H1 (cell line): ENCODE measurements around the gene TARS2. TPM values are rescaled to one million over a fixed set of nuclear protein-coding genes. Genes with fewer than 3 reads are reported as not detected.

Experiments used
- ATF2 ChIP-seq: IDR thresholded peaks from 2 replicates; pipeline ENCODE4 v1.6.1; 2012; ENCODE audit warnings: low read length, inconsistent platforms
- BACH1 ChIP-seq: IDR thresholded peaks from 2 replicates; pipeline ENCODE4 v1.6.1; 2012; ENCODE audit warnings: low read length, improper control_type of control experiment
- BCL11A ChIP-seq, 2 experiments: IDR thresholded peaks; one replicate each; pipeline ENCODE4 v1.6.1; 2011; ENCODE audit warnings: low read depth in 2 of 2, low read length in 2 of 2, mild to moderate bottlenecking in 2 of 2
- BRCA1 ChIP-seq: IDR thresholded peaks from 2 replicates; pipeline ENCODE4 v1.6.1; 2012; ENCODE audit warnings: low read depth, low read length, improper control_type of control experiment
- CTBP2 ChIP-seq: IDR thresholded peaks from 2 replicates; pipeline ENCODE4 v1.7.0; 2011; ENCODE audit warnings: borderline replicate concordance, mild to moderate bottlenecking, moderate library complexity, mixed read lengths, low read length; ENCODE audit not compliant: insufficient read depth, insufficient read length
- EGR1 ChIP-seq: IDR thresholded peaks from 2 replicates; pipeline ENCODE4 v1.6.1; 2011; ENCODE audit warnings: low read depth, low read length, borderline replicate concordance
- EZH2 ChIP-seq: fragments of 200-600 bp; sonication (generic); IDR thresholded peaks from 2 replicates; pipeline ENCODE4 v1.7.1; 2012; ENCODE audit warnings: low read depth, mild to moderate bottlenecking, moderate library complexity, low read length, inconsistent platforms; ENCODE audit not compliant: severe bottlenecking
- KDM5A ChIP-seq: fragments of 200-600 bp; IDR thresholded peaks from 2 replicates; pipeline ENCODE4 v1.7.1; 2012; ENCODE audit warnings: mild to moderate bottlenecking, low read length, inconsistent platforms, mixed read lengths
- NRF1 ChIP-seq: IDR thresholded peaks from 2 replicates; pipeline ENCODE4 v1.6.1; 2011; ENCODE audit warnings: mild to moderate bottlenecking, low read depth, low read length, improper control_type of control experiment
- POLR2A ChIP-seq, 2 experiments: IDR thresholded peaks; 1 replicate in 1 of 2; 2 replicates in 1 of 2; pipeline ENCODE4 v1.6.1; 2011; ENCODE audit warnings: low read depth in 2 of 2, low read length in 2 of 2, mild to moderate bottlenecking in 2 of 2; ENCODE audit errors: control extremely low read depth in 1 of 2
- RAD21 ChIP-seq, 2 experiments: IDR thresholded peaks in 1 of 2; conservative IDR thresholded peaks in 1 of 2; 2 replicates each; pipeline ENCODE4 v1.6.1; 2011; ENCODE audit warnings: low read depth in 2 of 2, low read length in 2 of 2, improper control_type of control experiment in 1 of 2, inconsistent platforms in 1 of 2, mild to moderate bottlenecking in 1 of 2, moderate library complexity in 1 of 2
- RBBP5 ChIP-seq: IDR thresholded peaks from 2 replicates; pipeline ENCODE4 v1.7.1; 2012; ENCODE audit warnings: low read depth, mild to moderate bottlenecking, inconsistent platforms, low read length, moderate library complexity, borderline replicate concordance
- SAP30 ChIP-seq: fragments of 300-600 bp; sonication (generic); IDR thresholded peaks from 2 replicates; pipeline ENCODE4 v1.7.1; 2012; ENCODE audit warnings: low read length, moderate library complexity, mild to moderate bottlenecking, inconsistent platforms; ENCODE audit not compliant: insufficient read depth, insufficient replicate concordance
- SP1 ChIP-seq: IDR thresholded peaks from 2 replicates; pipeline ENCODE4 v1.6.1; 2011; ENCODE audit warnings: low read depth, low read length
- SUZ12 ChIP-seq: fragments of 200-600 bp; sonication (generic); IDR thresholded peaks from 2 replicates; pipeline ENCODE4 v1.6.1; 2012; ENCODE audit warnings: mild to moderate bottlenecking, inconsistent platforms, low read length, moderate library complexity, mixed read lengths
- TAF1 ChIP-seq: IDR thresholded peaks from 2 replicates; pipeline ENCODE4 v1.6.1; 2011; ENCODE audit warnings: mild to moderate bottlenecking, low read depth, low read length
- TAF7 ChIP-seq: optimal IDR thresholded peaks from 2 replicates; pipeline ENCODE3; 2011; ENCODE audit warnings: low read depth, mild to moderate bottlenecking, inconsistent platforms, low read length, moderate library complexity, borderline replicate concordance
- TCF12 ChIP-seq: IDR thresholded peaks from 2 replicates; pipeline ENCODE4 v1.6.1; 2011; ENCODE audit warnings: low read depth, mild to moderate bottlenecking, low read length
- TEAD4 ChIP-seq: IDR thresholded peaks from 2 replicates; pipeline ENCODE4 v1.6.1; 2012; ENCODE audit warnings: low read depth, low read length, inconsistent platforms, mixed read lengths
- polyA plus RNA-seq, 7 experiments: library from polyadenylated mRNA; depleted of rRNA in 3 of 7; stranded (reverse) in 5 of 7; unstranded in 2 of 7; fragments of >200 nt in 5 of 7; fragments of 200-250 nt in 2 of 7; gene quantifications; 1 replicate in 5 of 7; 2 replicates in 1 of 7; 4 replicates in 1 of 7; pipeline versions ENCODE4 v1.2.1 to v1.2.3, GENCODE V29; 2011 to 2013; ENCODE audit warnings: missing spikeins in 2 of 7, mixed read lengths in 2 of 7
- total RNA-seq: library from RNA; stranded (reverse); fragmentation: NEBNext Ultra II Directional; extraction: Animal tissue kit (Norgen Biotek cat#: 25700); gene quantifications from 2 replicates; pipeline ENCODE4 v1.2.1, GENCODE V29; 2021

The TARS2 gene
- total and polyA plus RNA-seq, 2 of the 8 experiments (the other 6 are each of a cell fraction or from before 2014, with no cell fraction given) = 38.9 to 39.1 TPM

DNA sequence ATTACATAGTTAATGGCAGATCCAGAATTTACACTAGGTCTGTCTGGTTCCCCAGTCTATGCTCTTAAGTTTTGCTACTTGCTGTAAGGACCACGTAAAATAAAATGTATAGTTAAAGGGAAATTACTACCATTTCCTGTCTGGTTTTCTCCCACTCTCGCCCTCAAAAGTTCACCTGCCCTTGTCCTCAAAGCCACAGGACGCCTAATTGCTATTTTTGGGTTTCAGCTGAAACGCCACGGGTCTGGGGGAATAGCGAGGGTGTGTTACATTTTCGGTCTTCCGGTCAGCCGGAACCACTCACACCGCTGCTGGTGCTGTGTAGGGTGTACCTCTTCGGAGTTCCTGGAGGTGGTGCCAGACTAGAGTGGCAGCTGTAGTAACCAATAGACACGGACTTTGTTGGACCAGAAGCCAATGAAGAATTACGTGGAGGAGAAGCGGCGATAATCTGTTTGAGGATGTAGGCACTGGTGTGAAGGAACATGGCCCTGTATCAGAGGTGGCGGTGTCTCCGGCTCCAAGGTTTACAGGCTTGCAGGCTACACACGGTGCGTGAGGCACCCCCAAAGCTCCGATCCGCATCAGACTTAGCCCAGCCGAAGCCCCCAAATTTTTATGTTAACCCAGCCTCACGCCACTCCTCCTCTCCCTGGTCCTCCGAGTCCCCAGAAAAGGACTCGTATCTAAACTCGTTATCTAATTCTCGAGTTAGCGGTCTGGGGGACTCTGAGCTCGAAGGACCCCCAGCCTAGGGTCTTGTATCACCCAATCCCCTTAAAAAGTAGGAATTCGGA lies at the start of gene TARS2 (continued):
- TF ChIP-seq RAD21 (IDR thresholded peaks at IDR 0.05 in 1 of 2, conservative IDR thresholded peaks at IDR 0.05 in 1 of 2; ENCODE audit: low read depth in 2 of 2, low read length in 2 of 2) (0 out of 4 replicates have a peak, but pooled peaks of 1 of the 2 experiments have one; percentile 6), NRF1 (no peak), SUZ12 (no peak), ATF2 (no peak), BRCA1 (0 out of 2 replicates have a peak, but pooled peaks have one; percentile 40), RBBP5 (0 out of 2 replicates have a peak, but pooled peaks have one; percentile 41), TAF7 (peak; percentile 70), TAF1 (peak; percentile 97), SP1 (peak; percentile 100), SAP30 (no peak), BACH1 (no peak), EGR1 (no peak), KDM5A (peak; percentile 80), TEAD4 (0 out of 2 replicates have a peak, but pooled peaks have one; percentile 50), CTBP2 (no peak), TCF12 (no peak), EZH2 (no peak), BCL11A (IDR thresholded peaks at IDR 0.05; ENCODE audit: low read depth in 2 of 2, low read length in 2 of 2) (no peak), POLR2A (IDR thresholded peaks at IDR 0.05; ENCODE audit: control extremely low read depth in 1 of 2, low read depth in 2 of 2, low read length in 2 of 2) (peak; percentile 83 to 96)
